CD4-positive, alpha-beta T cell treated with Interleukin-4 for 1 hour (primary cell): ENCODE measurements around the gene DDX42.
A peak's percentile ranks its signal among the peaks of the same experiment; 100 is the strongest.
"Not testable (repeated sequence)": the region's sequence is repeated elsewhere in the genome, so short reads cannot be mapped to it uniquely, and the experiment has no call there.

ENCODE experiments used
- DNase-seq, 2 donors: peaks; one replicate each; pipeline ENCODE4 v3.0.0-alpha.2; 2020 to 2022

DDX42 gene

DNA sequence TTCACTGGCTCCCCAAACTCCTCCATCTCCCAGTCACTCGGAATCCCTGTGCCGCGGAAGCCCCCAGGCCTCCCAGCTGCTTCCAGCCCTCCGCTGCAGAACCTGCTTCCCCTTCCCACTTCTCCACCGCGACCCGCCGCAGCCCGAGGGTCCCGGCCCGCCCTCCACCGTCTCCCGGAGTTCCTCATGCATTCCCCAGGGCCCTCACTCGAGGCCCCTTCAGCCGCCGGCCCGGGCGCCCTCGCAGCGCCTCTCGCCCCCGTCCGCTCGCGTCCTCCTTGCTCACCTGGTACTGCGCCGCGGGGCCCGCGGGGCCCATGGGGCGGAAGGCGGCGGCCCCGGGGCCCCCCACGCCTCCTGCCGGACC is 68.2 kb downstream of the DDX42 start:
- no peak for DNase-seq

- DNase-seq: peak; percentile 98 to 99
These were observed 68.8 kb downstream of the DDX42 start, which contains the start of gene SMARCD2 for GRCh38 chr17:63842540-63843386. Gene SMARCD2, minus strand, starts transcription at chr17:63842685. Its CDS starts 11 bp downstream, at chr17:63842674.

GRCh38 chr17:63843387-63843888 is 69.5 kb downstream of the DDX42 start:
- peak; percentile 48 to 70 for DNase-seq

DNA sequence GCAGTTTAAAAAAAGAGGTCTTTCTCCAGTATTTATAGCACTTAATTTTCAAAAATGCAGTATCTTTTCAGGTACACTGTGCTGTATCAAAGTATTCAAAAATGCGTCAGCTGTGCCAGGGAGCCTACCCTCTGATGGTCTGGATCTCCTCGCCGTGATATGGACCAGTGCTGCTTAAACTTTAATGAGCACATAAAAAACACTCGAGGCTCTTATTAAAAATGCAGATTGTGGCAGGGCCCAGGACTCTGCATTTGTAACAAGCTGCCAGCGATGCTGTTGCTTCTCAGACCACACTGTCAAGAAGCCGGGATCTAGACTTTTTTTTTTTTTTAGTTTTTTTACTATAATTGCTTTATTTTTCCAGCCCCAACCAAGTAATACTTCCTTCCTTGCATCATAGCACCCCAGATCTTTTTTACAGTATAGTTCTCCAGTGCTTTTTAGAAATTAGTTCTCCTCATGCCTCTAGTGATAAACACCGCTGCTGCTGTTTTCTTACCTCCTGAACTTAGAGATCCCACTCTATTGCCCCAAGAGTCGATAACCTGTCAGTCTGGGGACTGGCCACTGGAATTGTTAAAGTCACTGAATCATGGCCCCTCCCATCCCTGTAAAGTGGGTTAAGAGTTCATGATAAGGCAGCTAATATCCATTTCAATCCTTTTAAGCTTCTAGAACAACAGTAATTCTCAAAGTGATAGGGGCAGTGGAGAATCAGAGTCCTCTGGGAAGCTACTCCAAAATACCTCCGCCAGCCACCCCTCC is 70.1 kb downstream of the DDX42 start:
- no peak for DNase-seq

- no peak for DNase-seq
These were observed 71.5 kb downstream of the DDX42 start for GRCh38 chr17:63845509-63845908.

GRCh38 chr17:63847525-63848249 is 73.7 kb downstream of the DDX42 start:
- DNase-seq: no peak

DNA sequence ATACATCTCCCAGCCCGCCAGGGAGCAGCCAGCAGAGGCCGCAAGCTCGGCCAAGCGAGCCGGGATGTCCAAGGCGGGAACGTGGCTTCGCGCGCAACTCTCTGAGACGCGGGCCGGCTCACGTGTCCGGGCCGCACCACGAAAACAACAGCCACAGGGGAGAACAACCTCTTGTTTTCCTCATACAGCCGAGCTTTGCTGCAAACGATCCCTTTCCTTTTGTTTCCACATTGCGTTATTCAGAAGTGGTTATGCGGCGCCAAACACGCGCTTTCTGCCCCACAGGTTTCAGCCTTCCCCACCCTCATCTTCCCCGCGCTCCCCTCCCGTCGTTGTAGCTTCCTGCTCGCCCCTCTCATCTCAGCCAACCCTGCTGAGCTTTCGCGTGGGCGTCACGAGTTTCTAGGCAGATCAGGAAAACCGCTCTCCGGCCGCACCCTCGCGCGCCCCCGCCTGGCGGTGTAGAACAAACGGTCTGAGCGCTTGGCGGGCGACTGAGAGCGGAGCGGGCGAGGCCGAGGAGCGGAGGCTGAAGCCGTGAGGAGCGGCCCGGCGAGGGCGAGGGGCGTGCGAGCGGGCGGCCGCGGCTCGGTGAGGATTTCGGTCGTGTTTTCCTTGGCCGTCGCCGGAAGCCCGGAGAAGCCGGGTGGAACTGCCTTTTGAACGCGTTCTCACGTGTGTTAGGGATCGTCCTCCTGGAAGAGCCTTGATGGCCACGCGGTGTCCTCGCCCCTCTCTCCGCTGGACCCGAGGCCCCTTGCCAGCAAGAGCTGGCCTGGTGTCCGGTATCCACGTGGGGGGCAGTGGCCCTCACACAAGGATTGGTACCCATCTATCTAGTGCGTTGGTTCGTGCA is 75.1 kb downstream of the DDX42 start:
- DNase-seq: peak; percentile 95 to 96

DNA sequence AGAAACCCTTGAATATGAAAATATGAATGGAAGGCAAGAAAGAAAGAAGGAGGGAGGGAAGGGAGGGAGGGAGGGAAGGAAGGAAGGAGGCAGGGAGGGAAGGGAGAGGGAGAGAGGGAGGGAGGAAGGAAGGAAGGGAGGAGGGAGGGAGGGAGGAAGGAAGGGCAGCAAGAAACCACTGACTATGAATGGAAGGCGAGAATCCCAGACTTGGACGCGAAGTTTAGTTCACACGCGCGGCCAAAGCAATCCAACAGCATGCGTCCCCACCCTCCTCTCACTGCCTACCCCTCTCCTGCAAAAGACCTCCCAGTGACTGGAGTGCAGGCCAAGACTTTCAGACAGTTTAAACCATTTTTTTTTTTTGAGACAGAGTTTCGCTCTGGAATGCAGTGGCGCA is 76.4 kb downstream of the DDX42 start:
- no peak for DNase-seq

DNA sequence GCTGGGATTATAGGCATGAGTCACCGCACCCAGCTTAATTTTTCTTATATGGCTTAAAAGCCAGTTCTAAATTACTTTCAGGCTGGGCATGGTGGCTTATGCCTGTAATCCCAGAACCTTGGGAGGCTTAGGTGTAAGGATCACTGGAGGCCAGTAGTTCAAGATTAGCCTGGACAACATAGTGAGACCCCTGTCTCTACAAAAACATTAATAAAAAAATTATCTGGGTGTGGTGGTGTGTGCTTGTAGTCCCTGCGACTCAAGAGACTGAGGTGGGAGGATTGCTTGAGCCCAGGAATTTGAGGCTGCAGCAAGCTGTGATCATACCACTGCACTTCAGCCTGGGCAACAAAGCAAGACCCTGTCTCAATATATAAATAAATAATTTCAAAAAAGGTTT is 79.3 kb downstream of the DDX42 start:
- no peak for DNase-seq

DNA sequence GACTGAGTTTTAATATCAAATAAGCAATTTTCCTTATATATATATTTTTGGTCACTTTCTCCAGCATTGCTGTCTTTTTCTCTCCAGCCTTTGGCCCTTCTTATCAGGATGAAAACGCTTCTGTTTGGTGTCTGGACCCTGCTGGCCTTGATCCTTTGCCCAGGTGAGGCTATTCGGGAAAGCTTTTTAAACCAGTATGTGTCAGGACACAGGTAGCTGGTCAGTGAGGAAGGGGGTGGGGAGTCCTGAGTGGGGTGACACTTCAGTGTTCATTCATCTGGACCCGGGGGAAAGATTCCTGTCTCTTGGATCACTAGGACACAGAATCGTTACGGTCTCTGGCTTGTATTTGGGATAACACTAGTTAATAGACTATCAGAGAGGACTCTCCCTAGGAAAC is 80.7 kb downstream of the DDX42 start:
- DNase-seq: no peak

- DNase-seq: no peak
These were observed 81.2 kb downstream of the DDX42 start for GRCh38 chr17:63855185-63855584.

DNA sequence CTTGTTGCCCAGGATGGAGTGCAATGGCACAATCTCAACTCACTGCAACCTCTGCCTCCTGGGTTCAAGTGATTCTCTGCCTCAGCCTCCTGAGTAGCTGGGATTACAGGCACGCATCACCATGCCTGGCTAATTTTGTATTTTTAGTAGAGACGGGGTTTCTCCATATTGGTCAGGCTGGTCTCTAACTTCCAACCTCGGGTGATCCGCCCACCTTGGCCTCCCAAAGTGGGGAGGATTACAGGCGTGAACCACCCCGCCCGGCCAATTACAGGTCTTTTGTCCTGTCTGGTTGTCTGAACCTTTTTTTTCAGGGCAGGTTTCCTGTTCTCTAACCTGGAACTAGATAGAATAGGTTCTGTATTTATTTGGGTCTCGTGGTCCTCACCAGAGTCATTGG is 82.5 kb downstream of the DDX42 start:
- not testable (repeated sequence) for DNase-seq

GRCh38 chr17:63859257-63859656 is 85.3 kb downstream of the DDX42 start:
- no peak for DNase-seq

DNA sequence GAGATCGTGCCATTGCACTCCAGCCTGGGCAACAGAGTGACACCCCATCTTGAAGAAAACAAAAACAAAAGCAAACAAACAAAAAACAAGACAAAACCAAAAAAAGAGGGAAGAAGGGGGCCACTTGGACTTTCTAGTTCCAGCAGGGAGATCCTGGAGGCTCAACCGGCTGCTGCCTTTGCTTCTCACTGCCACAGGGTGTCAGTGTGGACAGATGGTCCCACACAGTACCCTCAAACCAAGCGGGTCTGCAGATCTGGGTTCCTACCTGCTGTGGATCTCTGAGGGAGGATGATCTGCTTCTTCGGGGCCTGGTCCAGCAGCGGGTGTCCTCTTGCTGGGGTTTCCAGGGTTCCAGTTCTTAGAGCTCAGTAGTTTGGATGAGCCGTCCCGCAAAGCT is 92.7 kb downstream of the DDX42 start:
- DNase-seq: not testable (repeated sequence)
